ENCODE measurements around the gene SPSB1. TPM values are rescaled to one million over a fixed set of nuclear protein-coding genes. Genes with fewer than 3 reads are reported as not detected.

The SPSB1 gene
- total RNA-seq, 1 donor from 2014 or later = 14.7 TPM

GRCh38 chr1:9367806-9368205, 75.1 kb downstream of the SPSB1 start:
- no peak for ATAC-seq

GRCh38 chr1:9368356-9368755, 75.7 kb downstream of the SPSB1 start:
- no peak overlapping the region for H3K27ac ChIP-seq
- TF ChIP-seq CTCF (IDR thresholded peaks at IDR 0.05) = no peak
- peaks cover 29% of the 10 kb centered on the region for H3K4me1 ChIP-seq
- peaks cover 17% of the 10 kb centered on the region for H3K36me3 ChIP-seq
- H3K4me3 ChIP-seq = no peak overlapping the region
- no peak for ATAC-seq
- H3K27me3 ChIP-seq (ENCODE audit: low read depth) = no peaks in the 10 kb centered on the region
- no peaks in the 10 kb centered on the region for H3K9me3 ChIP-seq
- intact Hi-C loops (cut with DNase I) = no loop called here
- DNase-seq = no peak

More at GRCh38 chr1:9367806-9368205, 75.1 kb downstream of the SPSB1 start:
- no peak overlapping the region for H3K27ac ChIP-seq
- no peak overlapping the region for H3K4me3 ChIP-seq
- TF ChIP-seq CTCF (IDR thresholded peaks at IDR 0.05) = no peak
- peaks cover 17% of the 10 kb centered on the region for H3K36me3 ChIP-seq
- no peak for DNase-seq
- H3K4me1 ChIP-seq = peaks cover 23% of the 10 kb centered on the region
- intact Hi-C loops (cut with DNase I) = no loop called here
- H3K9me3 ChIP-seq = no peaks in the 10 kb centered on the region
- no peaks in the 10 kb centered on the region for H3K27me3 ChIP-seq (ENCODE audit: low read depth)

DNA sequence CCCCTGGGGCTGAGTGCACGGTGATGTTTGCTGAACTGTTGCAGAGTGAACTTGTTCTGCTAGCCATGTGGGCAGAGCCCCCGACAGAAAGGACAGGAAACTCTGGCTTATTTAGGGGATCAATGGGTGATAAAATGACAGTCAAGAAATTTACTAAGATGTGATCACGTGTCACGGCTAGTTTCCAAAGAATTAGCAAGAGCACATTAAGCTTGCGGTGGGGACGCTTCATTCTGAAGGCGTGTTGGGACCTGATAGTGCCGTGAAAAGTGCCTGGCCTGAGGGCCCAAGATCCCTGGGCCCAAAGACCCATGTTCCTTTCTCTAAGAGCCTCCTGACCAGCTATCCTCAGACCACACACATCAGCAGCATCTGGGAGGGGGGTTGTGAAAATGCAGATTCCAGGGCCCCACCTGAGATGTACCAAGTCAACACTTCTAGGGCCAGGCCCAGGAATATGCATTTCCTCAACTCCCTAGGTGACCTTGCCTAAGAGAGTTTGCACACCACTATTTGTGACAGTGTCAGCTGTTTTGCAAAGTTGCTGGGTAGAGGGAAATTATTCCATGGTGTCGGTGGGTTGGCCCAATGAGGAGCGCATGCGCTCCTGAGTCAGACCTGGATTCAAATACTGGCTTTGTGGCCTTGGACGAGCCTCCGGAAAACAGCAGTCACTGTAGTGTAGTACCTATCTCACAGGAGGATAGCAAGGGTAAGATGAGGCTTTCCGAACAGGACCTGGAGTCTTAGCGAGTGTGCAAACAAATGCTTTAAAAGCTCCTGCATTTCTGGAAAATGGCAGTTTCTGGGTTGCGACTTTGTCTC, 77.5 kb downstream of the SPSB1 start:
- Histone ChIP-seq H3K4me1 (peaks cover 43% of the 10 kb centered on the region), H3K27me3 (ENCODE audit: low read depth) (no peaks in the 10 kb centered on the region), H3K36me3 (peaks cover 17% of the 10 kb centered on the region), H3K4me3 (no peak overlapping the region), H3K27ac (no peak overlapping the region), H3K9me3 (no peaks in the 10 kb centered on the region)
- intact Hi-C loops (cut with DNase I) = no loop called here
- ATAC-seq (no peak), DNase-seq (no peak)
- no peak for TF ChIP-seq CTCF (IDR thresholded peaks at IDR 0.05)

DNA sequence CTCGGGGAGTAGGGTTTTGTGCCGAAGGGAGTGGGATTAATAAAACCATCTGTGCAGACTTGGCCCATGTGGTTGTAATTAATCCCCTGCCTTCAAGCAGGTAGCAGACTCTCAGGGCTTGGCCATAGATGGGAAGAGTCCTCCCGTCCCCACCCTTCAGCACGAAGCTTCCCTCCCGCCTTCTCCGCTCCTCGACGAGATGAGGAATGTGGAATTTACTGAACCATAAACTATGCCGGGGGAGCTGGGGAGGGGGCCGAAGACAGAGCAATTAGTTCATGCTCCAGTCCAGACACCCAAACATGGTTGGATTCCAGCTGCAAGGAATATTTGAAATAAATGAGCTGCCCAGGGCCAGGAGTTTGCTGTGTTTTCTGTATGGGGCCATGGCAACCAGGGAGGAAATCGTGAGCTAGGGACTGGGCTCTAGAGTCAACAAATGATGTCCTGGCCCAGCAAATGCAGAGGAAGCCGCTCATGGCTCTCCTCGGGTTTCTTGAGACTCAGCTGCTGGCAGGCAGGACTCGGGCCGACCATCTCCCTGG, 78.8 kb downstream of the SPSB1 start:
- H3K4me1 ChIP-seq = peaks cover 53% of the 10 kb centered on the region
- H3K27me3 ChIP-seq (ENCODE audit: low read depth) = no peaks in the 10 kb centered on the region
- TF ChIP-seq CTCF (IDR thresholded peaks at IDR 0.05) = no peak
- H3K36me3 ChIP-seq = peaks cover 17% of the 10 kb centered on the region
- H3K4me3 ChIP-seq = no peak overlapping the region
- intact Hi-C loops (cut with DNase I) = no loop called here
- H3K9me3 ChIP-seq = no peaks in the 10 kb centered on the region
- DNase-seq (no peak), ATAC-seq (peak; percentile 63 to 66)
- H3K27ac ChIP-seq = peak overlapping the region; percentile 62

DNA sequence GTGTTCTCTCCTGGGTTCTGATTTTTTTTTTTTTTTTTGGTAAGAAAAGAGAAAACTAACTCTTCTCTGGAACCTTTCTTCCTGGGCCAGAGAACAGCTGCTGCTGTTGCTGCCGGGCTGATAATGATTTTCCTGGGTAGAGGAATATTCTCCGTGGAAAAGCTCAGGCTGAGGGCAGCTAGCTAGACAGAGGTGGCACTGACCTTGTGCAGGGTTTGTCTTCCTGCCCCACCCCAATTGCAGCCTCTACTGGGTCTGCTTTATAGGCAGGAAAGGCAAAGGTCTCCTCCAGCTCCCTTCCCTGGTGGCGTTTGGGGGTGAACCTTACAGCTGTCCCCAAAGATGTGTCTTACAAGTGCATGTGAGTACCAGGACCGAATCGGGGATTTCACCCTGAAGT, 79.3 kb downstream of the SPSB1 start:
- peaks cover 17% of the 10 kb centered on the region for H3K36me3 ChIP-seq
- H3K4me1 ChIP-seq = peaks cover 55% of the 10 kb centered on the region
- ATAC-seq (no peak), DNase-seq (no peak)
- no peak for TF ChIP-seq CTCF (IDR thresholded peaks at IDR 0.05)
- H3K9me3 ChIP-seq = no peaks in the 10 kb centered on the region
- intact Hi-C loops (cut with DNase I) = no loop called here
- H3K4me3 ChIP-seq = no peak overlapping the region
- H3K27me3 ChIP-seq (ENCODE audit: low read depth) = no peaks in the 10 kb centered on the region
- peak overlapping the region; percentile 62 for H3K27ac ChIP-seq
